ENCODE data around the gene LFNG.

GRCh38 chr7:2553108-2553507, 33.5 kb downstream of the LFNG start:
- TF ChIP-seq CTCF (IDR thresholded peaks at IDR 0.05) (no peak), POLR2AphosphoS5 (IDR thresholded peaks at IDR 0.05; ENCODE audit: low read depth, low read length) (no peak), REST (IDR thresholded peaks at IDR 0.05; ENCODE audit: insufficient read depth in 1 of 2, low read depth in 2 of 2, low read length in 1 of 2) (no peak), TCF7L2 (IDR thresholded peaks at IDR 0.05; ENCODE audit: low read depth, low read length) (no peak), SIN3A (IDR thresholded peaks at IDR 0.05; ENCODE audit: borderline replicate concordance, insufficient read depth, low read depth, low read length) (no peak)
